Measurements from ENCODE around the gene ARRDC1.

Gene ARRDC1

GRCh38 chr9:137578518-137579258 is 26.8 kb upstream of the ARRDC1 start, which contains the start of gene DPH7:
DPH7 (minus strand) TSS chr9:137578925; CDS start chr9:137578777, 148 bp downstream.
- Histone ChIP-seq H3K27me3 (ENCODE audit: insufficient read depth, low read depth, severe bottlenecking) (no peaks in the 10 kb centered on the region), H3K4me3 (ENCODE audit: low read depth, low read length) (peak within 1 kb of the TSS; percentile 91), H3K9me3 (ENCODE audit: severe bottlenecking) (no peaks in the 10 kb centered on the region), H3K27ac (peak within 1 kb of the TSS; percentile 95), H3K36me3 (peaks cover 69% of the 10 kb centered on the region)
- peak; percentile 95 for DNase-seq
- TF ChIP-seq CTCF (IDR thresholded peaks at IDR 0.05; ENCODE audit: low read depth, low read length) = peak; percentile 94

- Histone ChIP-seq H3K36me3 (peaks cover 68% of the 10 kb centered on the region), H3K27me3 (ENCODE audit: insufficient read depth, low read depth, severe bottlenecking) (no peaks in the 10 kb centered on the region), H3K9me3 (ENCODE audit: severe bottlenecking) (no peaks in the 10 kb centered on the region), H3K4me3 (ENCODE audit: low read depth, low read length) (peak overlapping the region; percentile 32), H3K27ac (peak overlapping the region; percentile 95)
- DNase-seq = no peak
- no peak for TF ChIP-seq CTCF (IDR thresholded peaks at IDR 0.05; ENCODE audit: low read depth, low read length)
Observed at GRCh38 chr9:137579259-137579604, 26.3 kb upstream of the ARRDC1 start.

- H3K36me3 ChIP-seq = peaks cover 69% of the 10 kb centered on the region
- H3K27ac ChIP-seq = no peak overlapping the region
- DNase-seq = no peak
- TF ChIP-seq CTCF (IDR thresholded peaks at IDR 0.05; ENCODE audit: low read depth, low read length) = no peak
- no peaks in the 10 kb centered on the region for H3K9me3 ChIP-seq (ENCODE audit: severe bottlenecking)
- no peaks in the 10 kb centered on the region for H3K27me3 ChIP-seq (ENCODE audit: insufficient read depth, low read depth, severe bottlenecking)
- H3K4me3 ChIP-seq (ENCODE audit: low read depth, low read length) = no peak overlapping the region
Observed at GRCh38 chr9:137580209-137580953, 25.1 kb upstream of the ARRDC1 start.

GRCh38 chr9:137580954-137581322 is 24.5 kb upstream of the ARRDC1 start:
- no peaks in the 10 kb centered on the region for H3K27me3 ChIP-seq (ENCODE audit: insufficient read depth, low read depth, severe bottlenecking)
- H3K36me3 ChIP-seq = peaks cover 69% of the 10 kb centered on the region
- no peak for TF ChIP-seq CTCF (IDR thresholded peaks at IDR 0.05; ENCODE audit: low read depth, low read length)
- H3K9me3 ChIP-seq (ENCODE audit: severe bottlenecking) = no peaks in the 10 kb centered on the region
- DNase-seq = no peak
- H3K4me3 ChIP-seq (ENCODE audit: low read depth, low read length) = no peak overlapping the region
- H3K27ac ChIP-seq = no peak overlapping the region

GRCh38 chr9:137581361-137582285 is 23.9 kb upstream of the ARRDC1 start:
- H3K27ac ChIP-seq = no peak overlapping the region
- H3K27me3 ChIP-seq (ENCODE audit: insufficient read depth, low read depth, severe bottlenecking) = no peaks in the 10 kb centered on the region
- TF ChIP-seq CTCF (IDR thresholded peaks at IDR 0.05; ENCODE audit: low read depth, low read length) = no peak
- no peak overlapping the region for H3K4me3 ChIP-seq (ENCODE audit: low read depth, low read length)
- no peak for DNase-seq
- H3K36me3 ChIP-seq = peaks cover 65% of the 10 kb centered on the region
- no peaks in the 10 kb centered on the region for H3K9me3 ChIP-seq (ENCODE audit: severe bottlenecking)
